ENCODE results near the gene GARS1.

The GARS1 gene

DNA sequence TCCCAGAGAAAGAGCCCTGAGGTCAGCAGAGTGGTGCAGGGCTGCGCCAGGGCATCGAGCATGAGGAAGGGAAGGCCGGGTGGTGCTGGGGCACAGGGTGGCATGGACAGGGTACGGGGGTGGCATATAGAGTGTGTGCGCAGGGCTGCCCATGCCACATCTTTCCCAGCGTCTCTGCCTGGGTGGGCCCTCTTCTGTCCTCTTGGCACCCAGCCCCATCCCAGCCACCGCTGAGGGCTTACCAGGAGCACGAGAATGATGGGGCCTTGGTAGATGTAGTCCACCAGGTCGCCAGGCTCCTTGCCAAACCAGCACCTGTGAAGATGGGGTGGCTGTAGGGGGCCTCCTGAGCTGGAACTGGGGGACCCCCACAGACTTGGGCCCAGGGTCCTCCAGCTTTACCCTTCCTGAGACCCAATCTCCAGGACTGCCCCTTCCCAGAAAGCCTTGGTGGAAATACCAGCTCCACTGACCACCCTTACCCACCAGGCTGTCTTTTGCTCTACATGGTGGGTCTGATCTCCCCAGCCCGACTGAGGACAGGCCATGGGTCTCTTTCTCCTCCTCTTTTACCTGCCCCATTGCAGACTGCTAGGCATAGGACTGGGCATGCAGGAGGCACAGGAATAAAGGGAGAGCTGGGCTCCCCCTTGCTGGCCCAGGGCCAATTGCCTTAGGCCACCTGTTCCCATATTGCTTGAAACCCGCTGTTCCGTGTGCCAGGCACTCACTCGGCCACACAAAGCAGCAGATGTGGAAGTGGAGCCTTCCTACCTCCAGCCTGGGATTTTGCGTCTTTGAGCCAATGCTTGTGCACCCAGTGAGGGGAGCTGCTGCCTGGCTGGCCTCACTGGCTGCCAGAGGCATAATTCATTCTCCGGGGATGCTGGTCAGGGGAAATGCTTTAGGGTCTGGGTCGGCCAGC, 65.9 kb downstream of the GARS1 start:
- H3K27ac ChIP-seq (replicated peaks) = no peak overlapping the region
- TF ChIP-seq SPI1 (IDR thresholded peaks at IDR 0.05; ENCODE audit: borderline replicate concordance, low read depth) (no peak), GABPA (IDR thresholded peaks at IDR 0.05; ENCODE audit: low read depth) (no peak), POLR2AphosphoS5 (IDR thresholded peaks at IDR 0.05; ENCODE audit: low read depth) (no peak)
- TF ChIP-seq, protein P1, sequence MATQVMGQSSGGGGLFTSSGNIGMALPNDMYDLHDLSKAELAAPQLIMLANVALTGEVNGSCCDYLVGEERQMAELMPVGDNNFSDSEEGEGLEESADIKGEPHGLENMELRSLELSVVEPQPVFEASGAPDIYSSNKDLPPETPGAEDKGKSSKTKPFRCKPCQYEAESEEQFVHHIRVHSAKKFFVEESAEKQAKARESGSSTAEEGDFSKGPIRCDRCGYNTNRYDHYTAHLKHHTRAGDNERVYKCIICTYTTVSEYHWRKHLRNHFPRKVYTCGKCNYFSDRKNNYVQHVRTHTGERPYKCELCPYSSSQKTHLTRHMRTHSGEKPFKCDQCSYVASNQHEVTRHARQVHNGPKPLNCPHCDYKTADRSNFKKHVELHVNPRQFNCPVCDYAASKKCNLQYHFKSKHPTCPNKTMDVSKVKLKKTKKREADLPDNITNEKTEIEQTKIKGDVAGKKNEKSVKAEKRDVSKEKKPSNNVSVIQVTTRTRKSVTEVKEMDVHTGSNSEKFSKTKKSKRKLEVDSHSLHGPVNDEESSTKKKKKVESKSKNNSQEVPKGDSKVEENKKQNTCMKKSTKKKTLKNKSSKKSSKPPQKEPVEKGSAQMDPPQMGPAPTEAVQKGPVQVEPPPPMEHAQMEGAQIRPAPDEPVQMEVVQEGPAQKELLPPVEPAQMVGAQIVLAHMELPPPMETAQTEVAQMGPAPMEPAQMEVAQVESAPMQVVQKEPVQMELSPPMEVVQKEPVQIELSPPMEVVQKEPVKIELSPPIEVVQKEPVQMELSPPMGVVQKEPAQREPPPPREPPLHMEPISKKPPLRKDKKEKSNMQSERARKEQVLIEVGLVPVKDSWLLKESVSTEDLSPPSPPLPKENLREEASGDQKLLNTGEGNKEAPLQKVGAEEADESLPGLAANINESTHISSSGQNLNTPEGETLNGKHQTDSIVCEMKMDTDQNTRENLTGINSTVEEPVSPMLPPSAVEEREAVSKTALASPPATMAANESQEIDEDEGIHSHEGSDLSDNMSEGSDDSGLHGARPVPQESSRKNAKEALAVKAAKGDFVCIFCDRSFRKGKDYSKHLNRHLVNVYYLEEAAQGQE (IDR thresholded peaks at IDR 0.05; ENCODE audit: insufficient replicate concordance, low read depth) = no peak
- TF ChIP-seq, protein P2, sequence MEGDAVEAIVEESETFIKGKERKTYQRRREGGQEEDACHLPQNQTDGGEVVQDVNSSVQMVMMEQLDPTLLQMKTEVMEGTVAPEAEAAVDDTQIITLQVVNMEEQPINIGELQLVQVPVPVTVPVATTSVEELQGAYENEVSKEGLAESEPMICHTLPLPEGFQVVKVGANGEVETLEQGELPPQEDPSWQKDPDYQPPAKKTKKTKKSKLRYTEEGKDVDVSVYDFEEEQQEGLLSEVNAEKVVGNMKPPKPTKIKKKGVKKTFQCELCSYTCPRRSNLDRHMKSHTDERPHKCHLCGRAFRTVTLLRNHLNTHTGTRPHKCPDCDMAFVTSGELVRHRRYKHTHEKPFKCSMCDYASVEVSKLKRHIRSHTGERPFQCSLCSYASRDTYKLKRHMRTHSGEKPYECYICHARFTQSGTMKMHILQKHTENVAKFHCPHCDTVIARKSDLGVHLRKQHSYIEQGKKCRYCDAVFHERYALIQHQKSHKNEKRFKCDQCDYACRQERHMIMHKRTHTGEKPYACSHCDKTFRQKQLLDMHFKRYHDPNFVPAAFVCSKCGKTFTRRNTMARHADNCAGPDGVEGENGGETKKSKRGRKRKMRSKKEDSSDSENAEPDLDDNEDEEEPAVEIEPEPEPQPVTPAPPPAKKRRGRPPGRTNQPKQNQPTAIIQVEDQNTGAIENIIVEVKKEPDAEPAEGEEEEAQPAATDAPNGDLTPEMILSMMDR (IDR thresholded peaks at IDR 0.05; ENCODE audit: insufficient read depth, low read length) = no peak
- no peaks in the 10 kb centered on the region for H3K27me3 ChIP-seq (ENCODE audit: insufficient read depth, poor library complexity, severe bottlenecking)
- H3K4me3 ChIP-seq (replicated peaks; ENCODE audit: insufficient read depth, low read length) = no peak overlapping the region
- no peak for DNase-seq (ENCODE audit: low read depth in 1 of 2, low spot score in 1 of 2)

DNA sequence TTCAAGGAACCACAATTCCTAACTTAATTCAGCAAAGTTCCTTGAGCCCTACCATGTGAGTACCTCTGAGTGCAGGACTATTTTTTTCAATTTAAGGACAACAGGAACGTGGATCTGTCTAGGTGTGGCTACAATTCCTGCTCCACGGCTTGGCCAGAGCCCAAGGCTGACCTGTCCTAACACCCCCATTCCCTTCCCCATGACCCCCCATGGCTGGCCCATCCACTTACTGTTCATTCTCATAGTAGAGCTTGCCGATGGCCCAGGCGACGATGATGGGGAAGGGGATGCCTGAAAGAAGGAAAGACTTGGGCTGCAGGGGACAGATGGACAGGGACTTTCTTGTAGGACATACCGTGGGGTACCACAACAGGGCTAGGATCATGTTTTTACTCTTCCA, 67.2 kb downstream of the GARS1 start:
- no peak for TF ChIP-seq SPI1 (IDR thresholded peaks at IDR 0.05; ENCODE audit: borderline replicate concordance, low read depth)
- TF ChIP-seq GABPA (IDR thresholded peaks at IDR 0.05; ENCODE audit: low read depth) = no peak
- no peak for TF ChIP-seq POLR2AphosphoS5 (IDR thresholded peaks at IDR 0.05; ENCODE audit: low read depth)
- TF ChIP-seq, protein P1 (IDR thresholded peaks at IDR 0.05; ENCODE audit: insufficient replicate concordance, low read depth) = no peak
- TF ChIP-seq, protein P2 (IDR thresholded peaks at IDR 0.05; ENCODE audit: insufficient read depth, low read length) = no peak
- no peak overlapping the region for H3K27ac ChIP-seq (replicated peaks)
- no peak overlapping the region for H3K4me3 ChIP-seq (replicated peaks; ENCODE audit: insufficient read depth, low read length)
- DNase-seq (ENCODE audit: low read depth in 1 of 2, low spot score in 1 of 2) = no peak
- no peaks in the 10 kb centered on the region for H3K27me3 ChIP-seq (ENCODE audit: insufficient read depth, poor library complexity, severe bottlenecking)

DNA sequence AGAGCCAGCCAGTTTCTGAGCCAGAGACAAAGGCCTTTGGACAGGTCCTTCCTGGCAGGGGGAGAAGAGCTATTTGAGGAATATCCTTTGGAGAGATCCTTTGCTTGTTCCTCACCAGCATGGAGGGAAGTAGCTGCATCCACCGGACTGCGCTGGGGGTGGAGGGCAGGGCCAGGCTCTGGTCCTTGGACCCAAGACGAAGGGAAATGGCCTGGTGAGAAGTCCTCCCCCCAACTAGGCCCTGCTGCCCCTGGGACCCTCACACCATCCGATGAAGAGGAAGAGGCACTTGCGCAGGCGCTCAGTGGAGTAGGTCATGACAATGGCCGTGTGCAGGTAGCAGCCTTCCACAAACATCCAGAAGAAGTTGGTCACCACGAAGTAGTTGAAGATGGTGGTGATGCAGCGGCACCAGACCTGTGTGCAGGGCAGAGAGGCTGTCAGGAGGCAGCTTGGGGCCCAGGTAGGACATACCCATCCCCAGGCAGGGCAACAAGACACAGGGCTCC, 67.8 kb downstream of the GARS1 start:
- Histone ChIP-seq H3K4me3 (replicated peaks; ENCODE audit: insufficient read depth, low read length) (no peak overlapping the region), H3K27me3 (ENCODE audit: insufficient read depth, poor library complexity, severe bottlenecking) (no peaks in the 10 kb centered on the region), H3K27ac (replicated peaks) (no peak overlapping the region)
- TF ChIP-seq, protein P1 (IDR thresholded peaks at IDR 0.05; ENCODE audit: insufficient replicate concordance, low read depth) = no peak
- DNase-seq (ENCODE audit: low read depth in 1 of 2, low spot score in 1 of 2) = no peak

Measured in HL-60 (cell line).